GM12878 (cell line): ENCODE measurements around the gene ARHGEF6. TPM values are rescaled to one million over a fixed set of nuclear protein-coding genes. Genes with fewer than 3 reads are reported as not detected.

Experiments
- ATAC-seq: fragments of 200-7000 bp; cut with Tn5 transposase; 3 replicates; pipeline ENCODE4 v1.9.1; 2020; ENCODE audit warnings: mild to moderate bottlenecking, moderate library complexity
- BruUV-seq: library from RNA; stranded (reverse); fragments of 400-500 nt; replicated peaks from 2 replicates; lab custom pipeline; 2021; lab: Mats Ljungman, UMichigan
- CTCF ChIA-PET: fragments of 300-600 bp; sonication (Branson Sonifier 250); formaldehyde crosslinking; extraction: SDS; loops from one replicate; lab custom pipeline; 2021; ENCODE audit warnings: inconsistent platforms; lab: Yijun Ruan, JAX
- POLR2A ChIA-PET: fragments of 350-600 bp; formaldehyde crosslinking; extraction: SDS; loops from one replicate; lab custom pipeline; 2021; ENCODE audit warnings: inconsistent platforms; lab: Charles Lee
- RAD21 ChIA-PET: fragments of 300-600 bp; sonication (Branson Sonifier 250); formaldehyde crosslinking; loops from one replicate; lab custom pipeline; 2023; ENCODE audit warnings: antibody characterized with exemption; ENCODE audit not compliant: unreplicated experiment; lab: Charles Lee
- SMC1A ChIA-PET: fragments of 300-600 bp; sonication (Branson Sonifier 250); formaldehyde crosslinking; loops from one replicate; lab custom pipeline; 2023; ENCODE audit not compliant: unreplicated experiment, uncharacterized antibody; lab: Charles Lee
- DNase-seq: peaks from one replicate; pipeline ENCODE4 v3.0.0-alpha.2; 2011; ENCODE audit warnings: low read depth, low spot score
- FAIRE-seq: peaks from 3 replicates; lab custom pipeline; 2011; peaks lifted over from hg19 to GRCh38; lab: Jason Lieb, UNC
- H2AFZ ChIP-seq: 2 replicates; pipeline ENCODE4 v1.6.0; 2011; ENCODE audit warnings: low read depth, low read length, control low read depth; ENCODE audit not compliant: control insufficient read depth
- H3K27ac ChIP-seq: 2 replicates; pipeline ENCODE4 v1.5.1; 2011; ENCODE audit warnings: control low read depth; ENCODE audit not compliant: control insufficient read depth, insufficient read depth
- H3K27me3 ChIP-seq, 2 experiments: replicated peaks in 1 of 2; 2 replicates each; pipeline versions ENCODE4 v1.6.0 to v1.6.1; 2011; ENCODE audit warnings: low read length in 1 of 2; ENCODE audit not compliant: control insufficient read depth in 2 of 2, insufficient read depth in 2 of 2
- H3K36me3 ChIP-seq, 2 experiments: 2 replicates each; pipeline ENCODE4 v1.5.1; 2011; ENCODE audit warnings: low read length in 1 of 2; ENCODE audit not compliant: control insufficient read depth in 2 of 2, insufficient read depth in 2 of 2
- H3K4me1 ChIP-seq: 2 replicates; pipeline ENCODE4 v1.6.1; 2011; ENCODE audit warnings: mild to moderate bottlenecking, low read length, moderate library complexity, mixed read lengths; ENCODE audit not compliant: control insufficient read depth, insufficient read depth
- H3K4me2 ChIP-seq: 2 replicates; pipeline ENCODE4 v1.6.0; 2011; ENCODE audit warnings: control low read depth; ENCODE audit not compliant: control insufficient read depth, insufficient read depth
- H3K4me3 ChIP-seq: fragments of 200-600 bp; sonication (generic); 2 replicates; pipeline ENCODE4 v1.5.1; 2016
- H3K79me2 ChIP-seq: 2 replicates; pipeline ENCODE4 v1.6.0; 2011; ENCODE audit warnings: low read length; ENCODE audit not compliant: control insufficient read depth, insufficient read depth
- H3K9ac ChIP-seq: 2 replicates; pipeline ENCODE4 v1.8.0; 2011; ENCODE audit warnings: low read length, control low read depth, mixed read lengths; ENCODE audit not compliant: control insufficient read depth, insufficient read depth
- H3K9me3 ChIP-seq: replicated peaks from 3 replicates; pipeline ENCODE4 v1.5.1; 2011; ENCODE audit warnings: mild to moderate bottlenecking, low read length; ENCODE audit not compliant: control insufficient read depth, insufficient read depth
- H4K20me1 ChIP-seq: 2 replicates; pipeline ENCODE4 v1.6.0; 2011; ENCODE audit not compliant: control insufficient read depth, insufficient read depth
- CUX1 ChIP-seq: IDR thresholded peaks from 2 replicates; pipeline ENCODE4 v1.6.1; 2012; ENCODE audit warnings: improper control_type of control experiment, low read depth, low read length; ENCODE audit not compliant: insufficient replicate concordance
- EP300 ChIP-seq, 2 experiments: fragments of 150-350 bp in 1 of 2; IDR thresholded peaks; 2 replicates each; pipeline ENCODE4 v1.6.1; 2011 to 2012; ENCODE audit warnings: low read depth in 2 of 2, low read length in 2 of 2, borderline replicate concordance in 1 of 2, improper control_type of control experiment in 1 of 2, inconsistent platforms in 1 of 2; ENCODE audit not compliant: control insufficient read depth in 1 of 2
- IKZF2 ChIP-seq, 2 experiments: fragments of 450-650 bp; IDR thresholded peaks; 2 replicates each; pipeline ENCODE4 v1.6.1; 2017; ENCODE audit warnings: mild to moderate bottlenecking in 2 of 2, moderate library complexity in 2 of 2
- KAT2A ChIP-seq: conservative IDR thresholded peaks from 2 replicates; pipeline ENCODE4 v1.6.1; 2011; ENCODE audit warnings: low read depth, low read length; ENCODE audit not compliant: control insufficient read depth
- NBN ChIP-seq: fragments of 450-650 bp; IDR thresholded peaks from 2 replicates; pipeline ENCODE4 v1.6.1; 2016
- NFXL1 ChIP-seq: fragments of 450-650 bp; IDR thresholded peaks from 2 replicates; pipeline ENCODE4 v1.6.1; 2017; ENCODE audit warnings: antibody characterized with exemption, mild to moderate bottlenecking, borderline replicate concordance
- PML ChIP-seq: IDR thresholded peaks from 2 replicates; pipeline ENCODE4 v1.6.1; 2012; ENCODE audit warnings: low read length, inconsistent platforms
- RUNX3 ChIP-seq: IDR thresholded peaks from 2 replicates; pipeline ENCODE4 v1.6.1; 2012; ENCODE audit warnings: low read length, inconsistent platforms
- WGBS: methylation state at CpG from one replicate; pipeline ENCODE4 v1.1.6; 2016; ENCODE audit warnings: low lambda C conversion rate; ENCODE audit not compliant: insufficient replicate concordance, insufficient coverage; ENCODE audit errors: missing lambda C conversion rate; 5-methylcytosine and 5-hydroxymethylcytosine counted together
- in situ Hi-C: fragments of 300-500 bp; cut with MboI; formaldehyde crosslinking; loops from 9 replicates; pipeline ENCODE4 v1.14.3; 2018; ENCODE audit warnings: mixed read lengths
- intact Hi-C: fragments of 100-400 bp; cut with micrococcal nuclease; formaldehyde crosslinking; loops from one replicate; pipeline ENCODE4 v1.14.2; 2022; ENCODE audit not compliant: unreplicated experiment
- polyA plus RNA-seq, 11 experiments: library from polyadenylated mRNA; depleted of rRNA in 4 of 11; unstranded in 6 of 11; stranded (reverse) in 5 of 11; fragments of >200 nt; fragmentation: Nextera tagmentation in 4 of 11; fragmentation: Illumina TruSeq in 1 of 11; extraction: Ambion mirVana in 4 of 11; extraction: Trizol in 1 of 11; gene quantifications; 1 replicate in 1 of 11; 2 replicates in 10 of 11; pipeline versions ENCODE4 v1.2.1 to v1.2.3, GENCODE V29; 2011 to 2016; ENCODE audit warnings: inconsistent platforms in 2 of 11, missing spikeins in 2 of 11, low read depth in 1 of 11
- total RNA-seq, 4 experiments: library from RNA; depleted of rRNA in 3 of 4; stranded (reverse); fragments of >200 nt in 3 of 4; fragmentation: Illumina TruSeq in 1 of 4; extraction: Trizol in 1 of 4; gene quantifications; 2 replicates each; pipeline versions ENCODE4 v1.2.1 to v1.2.3, GENCODE V29; 2013 to 2021
- TF ChIP-seq, protein P1 (sequence below): fragments of 150-350 bp; IDR thresholded peaks from 2 replicates; pipeline ENCODE4 v1.6.1; 2016; ENCODE audit warnings: low read depth, low read length

The ARHGEF6 gene
- total and polyA plus RNA-seq, 10 of the 15 experiments (the other 5 are each of a cell fraction or from before 2014, with no cell fraction given): 5.4 to 29.7 (median 18.0) TPM

- in situ Hi-C loops: no loop called here
- ChIA-PET RAD21 (interaction anchor here (2.1 kb wide), 1 partner anchor 13 kb away, joined by 10 read pairs; no protein-coding TSS in a partner anchor), SMC1A (no interaction called here), POLR2A (no interaction called here), CTCF (interaction anchor here (1.0 to 1.1 kb wide), 3 partner anchors 10 to 79 kb away, joined by 3 to 4 read pairs (median 3); no protein-coding TSS in a partner anchor)
- no peak for FAIRE-seq
- BruUV-seq: no TSS peak
- Histone ChIP-seq H3K36me3 (no peaks in the 10 kb centered on the region), H3K9ac (no peak overlapping the region), H3K27ac (no peak overlapping the region), H3K4me1 (peaks cover 24% of the 10 kb centered on the region), H3K27me3 (no peaks in the 10 kb centered on the region), H4K20me1 (no peaks in the 10 kb centered on the region), H3K4me3 (no peak overlapping the region), H3K9me3 (no peaks in the 10 kb centered on the region), H3K4me2 (no peak overlapping the region), H3K79me2 (no peaks in the 10 kb centered on the region), H2AFZ (no peak overlapping the region)
- DNase-seq: no peak
- intact Hi-C loops: no loop called here
- ATAC-seq: peak; percentile 59
- no peak for TF ChIP-seq IKZF2 (IDR thresholded peaks at IDR 0.05)
- TF ChIP-seq EP300 (IDR thresholded peaks at IDR 0.05; ENCODE audit: borderline replicate concordance in 1 of 2, control insufficient read depth in 1 of 2, low read depth in 2 of 2, low read length in 2 of 2): peak in 1 of 2 experiments; percentile 14; a peak in 1 of 4 replicates
- TF ChIP-seq NBN: no peak
- no peak for TF ChIP-seq PML
- no peak for TF ChIP-seq CUX1
- TF ChIP-seq KAT2A: no peak
- no peak for TF ChIP-seq NFXL1
- TF ChIP-seq, protein P1, sequence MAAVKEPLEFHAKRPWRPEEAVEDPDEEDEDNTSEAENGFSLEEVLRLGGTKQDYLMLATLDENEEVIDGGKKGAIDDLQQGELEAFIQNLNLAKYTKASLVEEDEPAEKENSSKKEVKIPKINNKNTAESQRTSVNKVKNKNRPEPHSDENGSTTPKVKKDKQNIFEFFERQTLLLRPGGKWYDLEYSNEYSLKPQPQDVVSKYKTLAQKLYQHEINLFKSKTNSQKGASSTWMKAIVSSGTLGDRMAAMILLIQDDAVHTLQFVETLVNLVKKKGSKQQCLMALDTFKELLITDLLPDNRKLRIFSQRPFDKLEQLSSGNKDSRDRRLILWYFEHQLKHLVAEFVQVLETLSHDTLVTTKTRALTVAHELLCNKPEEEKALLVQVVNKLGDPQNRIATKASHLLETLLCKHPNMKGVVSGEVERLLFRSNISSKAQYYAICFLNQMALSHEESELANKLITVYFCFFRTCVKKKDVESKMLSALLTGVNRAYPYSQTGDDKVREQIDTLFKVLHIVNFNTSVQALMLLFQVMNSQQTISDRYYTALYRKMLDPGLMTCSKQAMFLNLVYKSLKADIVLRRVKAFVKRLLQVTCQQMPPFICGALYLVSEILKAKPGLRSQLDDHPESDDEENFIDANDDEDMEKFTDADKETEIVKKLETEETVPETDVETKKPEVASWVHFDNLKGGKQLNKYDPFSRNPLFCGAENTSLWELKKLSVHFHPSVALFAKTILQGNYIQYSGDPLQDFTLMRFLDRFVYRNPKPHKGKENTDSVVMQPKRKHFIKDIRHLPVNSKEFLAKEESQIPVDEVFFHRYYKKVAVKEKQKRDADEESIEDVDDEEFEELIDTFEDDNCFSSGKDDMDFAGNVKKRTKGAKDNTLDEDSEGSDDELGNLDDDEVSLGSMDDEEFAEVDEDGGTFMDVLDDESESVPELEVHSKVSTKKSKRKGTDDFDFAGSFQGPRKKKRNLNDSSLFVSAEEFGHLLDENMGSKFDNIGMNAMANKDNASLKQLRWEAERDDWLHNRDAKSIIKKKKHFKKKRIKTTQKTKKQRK: no peak
- peak; percentile 10; the same call in 1 of the 2 replicates for TF ChIP-seq RUNX3
- 0% methylated on average over 1 of the region's 1 CpG for WGBS
Observed at GRCh38 chrX:136687457-136687856, 93.3 kb downstream of the ARHGEF6 start.
